ENCODE data around the gene ZNF521. TPM values are rescaled to one million over a fixed set of nuclear protein-coding genes. Genes with fewer than 3 reads are reported as not detected.

ZNF521 gene
- total RNA-seq, 2 donors from 2014 or later: 21.4 to 26.9 TPM

DNA sequence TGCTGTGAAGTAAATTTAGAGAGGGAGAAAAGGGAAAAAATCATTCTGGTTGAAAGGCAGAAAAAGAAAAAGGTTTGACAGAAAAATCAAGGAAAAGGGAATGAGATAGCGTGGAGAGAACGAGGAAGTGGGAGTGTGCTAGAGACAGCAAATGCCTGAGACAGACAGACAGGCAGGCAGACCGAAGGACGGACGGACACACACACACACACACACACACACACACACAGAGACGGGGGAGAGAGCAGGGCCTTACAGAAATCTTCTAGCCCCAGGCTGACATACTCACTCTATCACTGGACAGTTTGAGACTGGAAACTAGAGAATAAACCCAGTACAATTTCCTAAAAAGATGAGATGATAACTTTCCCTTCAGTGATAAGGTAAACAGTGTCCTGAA lies 238.4 kb downstream of the ZNF521 start:
- WGBS, 2 experiments (ENCODE audit: insufficient coverage in 1 of 2, insufficient read length in 1 of 2): 88% methylated on average over 2 of the region's 6 CpGs; no CpG with 5 or more reads in 1 of the 2 experiments
- Mint-ChIP-seq H3K9me3 (peaks cover 10% of the 10 kb centered on the region), H3K27ac (no peak overlapping the region), H3K27me3 (ENCODE audit: insufficient read depth) (no peaks in the 10 kb centered on the region), H3K4me3 (no peak overlapping the region), H3K4me1 (peaks cover 6% of the 10 kb centered on the region), H3K36me3 (ENCODE audit: low read depth) (peaks cover 7% of the 10 kb centered on the region)
- peaks cover 7% of the 10 kb centered on the region for H3K9me3 ChIP-seq (ENCODE audit: control insufficient read depth, low read length)
- no peak overlapping the region for H3K9ac ChIP-seq (ENCODE audit: extremely low read depth, low read length, poor library complexity, severe bottlenecking)
- H3K4me3 ChIP-seq (ENCODE audit: low read length): no peak overlapping the region
- no peaks in the 10 kb centered on the region for H3K36me3 ChIP-seq (ENCODE audit: control insufficient read depth, insufficient read depth, low read length)
- no peaks in the 10 kb centered on the region for H3K4me1 ChIP-seq (ENCODE audit: control insufficient read depth, insufficient read depth, low read length)
- H3K27me3 ChIP-seq (ENCODE audit: control insufficient read depth, insufficient read depth, low read length, poor library complexity, severe bottlenecking): no peaks in the 10 kb centered on the region
- TF ChIP-seq CTCF (conservative IDR thresholded peaks at IDR 0.05): no peak
- H3K27ac ChIP-seq (ENCODE audit: low read depth, low read length): peak overlapping the region; percentile 86
- DNase-seq: no peak

DNA sequence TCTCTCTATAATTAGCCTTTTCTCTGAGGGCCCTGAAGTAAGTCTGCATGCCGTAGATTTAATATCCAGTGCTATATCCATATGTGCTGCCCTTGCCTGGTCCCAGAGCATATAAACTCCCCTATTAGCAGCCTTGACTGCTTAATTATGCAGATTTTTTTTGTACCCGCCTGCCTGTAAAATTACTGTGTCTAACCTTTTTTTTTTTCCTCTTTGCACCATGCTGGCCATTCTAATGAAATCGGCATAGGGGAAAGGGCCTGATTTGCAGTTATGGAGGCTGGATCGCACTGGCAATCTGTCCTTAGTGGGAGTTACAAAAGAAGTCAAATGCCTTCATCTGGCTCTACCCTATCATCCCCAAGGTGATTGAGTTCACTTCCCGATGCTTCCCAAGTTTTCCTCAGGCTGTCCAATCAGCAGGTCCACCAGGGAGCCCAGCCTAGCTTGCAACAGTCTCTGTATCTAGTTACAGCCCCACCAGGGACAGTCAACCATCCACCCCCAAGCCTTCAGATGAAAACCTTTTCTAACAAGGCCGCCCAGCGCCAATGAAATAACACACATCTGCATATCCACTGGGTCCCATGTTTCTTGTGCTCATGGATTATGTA lies 239.0 kb downstream of the ZNF521 start:
- H3K9me3 ChIP-seq (ENCODE audit: control insufficient read depth, low read length): peaks cover 7% of the 10 kb centered on the region
- Mint-ChIP-seq H3K36me3 (ENCODE audit: low read depth) (peaks cover 7% of the 10 kb centered on the region), H3K27me3 (ENCODE audit: insufficient read depth) (no peaks in the 10 kb centered on the region), H3K4me1 (peaks cover 6% of the 10 kb centered on the region), H3K27ac (no peak overlapping the region), H3K4me3 (no peak overlapping the region), H3K9me3 (peaks cover 10% of the 10 kb centered on the region)
- no peak overlapping the region for H3K4me3 ChIP-seq (ENCODE audit: low read length)
- no peaks in the 10 kb centered on the region for H3K27me3 ChIP-seq (ENCODE audit: control insufficient read depth, insufficient read depth, low read length, poor library complexity, severe bottlenecking)
- no peaks in the 10 kb centered on the region for H3K4me1 ChIP-seq (ENCODE audit: control insufficient read depth, insufficient read depth, low read length)
- peak; percentile 55 for DNase-seq
- WGBS, 2 experiments (ENCODE audit: insufficient coverage in 1 of 2, insufficient read length in 1 of 2): 80 to 88% methylated on average over 5 to 7 of the region's 7 CpGs
- no peak for TF ChIP-seq CTCF (conservative IDR thresholded peaks at IDR 0.05)
- H3K9ac ChIP-seq (ENCODE audit: extremely low read depth, low read length, poor library complexity, severe bottlenecking): no peak overlapping the region
- H3K36me3 ChIP-seq (ENCODE audit: control insufficient read depth, insufficient read depth, low read length): no peaks in the 10 kb centered on the region
- peak overlapping the region; percentile 86 for H3K27ac ChIP-seq (ENCODE audit: low read depth, low read length)

- no peak overlapping the region for H3K27ac Mint-ChIP-seq
- H3K4me3 Mint-ChIP-seq: no peak overlapping the region
- Histone ChIP-seq H3K27me3 (ENCODE audit: control insufficient read depth, insufficient read depth, low read length, poor library complexity, severe bottlenecking) (no peaks in the 10 kb centered on the region), H3K36me3 (ENCODE audit: control insufficient read depth, insufficient read depth, low read length) (no peaks in the 10 kb centered on the region), H3K4me1 (ENCODE audit: control insufficient read depth, insufficient read depth, low read length) (no peaks in the 10 kb centered on the region), H3K4me3 (ENCODE audit: low read length) (no peak overlapping the region), H3K27ac (ENCODE audit: low read depth, low read length) (peak overlapping the region; percentile 86), H3K9me3 (ENCODE audit: control insufficient read depth, low read length) (peaks cover 7% of the 10 kb centered on the region), H3K9ac (ENCODE audit: extremely low read depth, low read length, poor library complexity, severe bottlenecking) (no peak overlapping the region)
- no peak for TF ChIP-seq CTCF (conservative IDR thresholded peaks at IDR 0.05)
- H3K27me3 Mint-ChIP-seq (ENCODE audit: insufficient read depth): no peaks in the 10 kb centered on the region
- H3K4me1 Mint-ChIP-seq: peaks cover 6% of the 10 kb centered on the region
- no peak for DNase-seq
- H3K9me3 Mint-ChIP-seq: peaks cover 7% of the 10 kb centered on the region
- WGBS, 2 experiments (ENCODE audit: insufficient coverage in 1 of 2, insufficient read length in 1 of 2): 73 to 87% methylated on average over 10 to 12 of the region's 13 CpGs
- H3K36me3 Mint-ChIP-seq (ENCODE audit: low read depth): peaks cover 7% of the 10 kb centered on the region
Observed at GRCh38 chr18:25111377-25112288, 240.3 kb downstream of the ZNF521 start.
